Cardiac fibroblast (primary cell): ENCODE data around the gene TCEAL4.

Experiments
- DNase-seq, 2 donors: peaks; one replicate each; pipeline versions ENCODE4 v3.0.0 to v3.0.0-alpha.2; 2010; ENCODE audit warnings: low read depth in 2 of 2
- H3K4me3 ChIP-seq, 2 donors: replicated peaks in 1 of 2; 1 replicate in 1 of 2; 2 replicates in 1 of 2; pipeline ENCODE4 v1.5.1; 2011; ENCODE audit warnings: low read depth in 2 of 2, low read length in 2 of 2, mild to moderate bottlenecking in 2 of 2, moderate library complexity in 1 of 2
- TF ChIP-seq, protein P1 (sequence below): IDR thresholded peaks from one replicate; pipeline ENCODE4 v1.5.1; 2011; ENCODE audit warnings: low read depth, mild to moderate bottlenecking, low read length, inconsistent platforms

Gene TCEAL4

DNA sequence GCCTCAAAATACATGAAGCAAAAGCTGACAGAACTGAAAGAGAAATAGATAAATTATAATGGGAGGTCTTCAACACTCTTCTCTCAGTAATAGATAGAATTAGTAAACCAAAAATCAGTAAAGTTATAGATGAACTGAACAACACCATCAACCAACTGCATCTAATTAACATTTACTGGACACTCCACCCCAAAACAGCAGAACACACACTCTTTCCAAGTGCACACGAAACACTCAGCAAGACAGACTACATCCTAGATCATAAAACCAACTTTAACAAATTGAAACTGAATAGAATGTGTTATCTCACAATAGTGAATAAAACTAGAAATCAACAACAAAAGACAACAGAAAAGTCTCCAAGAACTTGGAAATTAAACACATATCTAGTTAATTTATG, 25.1 kb upstream of the TCEAL4 start:
- no peak overlapping the region for H3K4me3 ChIP-seq
- DNase-seq = no peak
- TF ChIP-seq, protein P1, sequence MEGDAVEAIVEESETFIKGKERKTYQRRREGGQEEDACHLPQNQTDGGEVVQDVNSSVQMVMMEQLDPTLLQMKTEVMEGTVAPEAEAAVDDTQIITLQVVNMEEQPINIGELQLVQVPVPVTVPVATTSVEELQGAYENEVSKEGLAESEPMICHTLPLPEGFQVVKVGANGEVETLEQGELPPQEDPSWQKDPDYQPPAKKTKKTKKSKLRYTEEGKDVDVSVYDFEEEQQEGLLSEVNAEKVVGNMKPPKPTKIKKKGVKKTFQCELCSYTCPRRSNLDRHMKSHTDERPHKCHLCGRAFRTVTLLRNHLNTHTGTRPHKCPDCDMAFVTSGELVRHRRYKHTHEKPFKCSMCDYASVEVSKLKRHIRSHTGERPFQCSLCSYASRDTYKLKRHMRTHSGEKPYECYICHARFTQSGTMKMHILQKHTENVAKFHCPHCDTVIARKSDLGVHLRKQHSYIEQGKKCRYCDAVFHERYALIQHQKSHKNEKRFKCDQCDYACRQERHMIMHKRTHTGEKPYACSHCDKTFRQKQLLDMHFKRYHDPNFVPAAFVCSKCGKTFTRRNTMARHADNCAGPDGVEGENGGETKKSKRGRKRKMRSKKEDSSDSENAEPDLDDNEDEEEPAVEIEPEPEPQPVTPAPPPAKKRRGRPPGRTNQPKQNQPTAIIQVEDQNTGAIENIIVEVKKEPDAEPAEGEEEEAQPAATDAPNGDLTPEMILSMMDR = no peak

DNA sequence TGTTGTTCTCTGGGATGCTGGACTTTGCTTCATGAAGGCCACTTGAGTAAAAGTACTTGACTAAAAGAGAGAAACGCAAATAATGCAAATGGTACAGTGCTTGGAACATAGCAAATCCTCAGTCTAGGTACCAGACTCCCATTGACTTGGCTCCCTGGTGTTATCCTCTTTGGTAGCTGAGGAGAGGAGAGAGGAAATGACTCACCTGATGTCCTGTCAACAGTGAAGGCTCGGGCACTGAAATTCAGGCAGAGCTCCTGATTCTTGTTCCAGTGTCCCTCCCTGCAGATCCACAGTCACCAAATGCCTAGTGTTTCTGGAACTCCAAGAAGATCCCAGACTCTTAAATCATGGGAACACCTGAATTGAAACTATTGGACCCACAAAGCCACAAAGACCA, 22.5 kb upstream of the TCEAL4 start:
- H3K4me3 ChIP-seq = no peak overlapping the region
- TF ChIP-seq, protein P1 = no peak
- peak in 1 of 2 donors; percentile 27 for DNase-seq

DNA sequence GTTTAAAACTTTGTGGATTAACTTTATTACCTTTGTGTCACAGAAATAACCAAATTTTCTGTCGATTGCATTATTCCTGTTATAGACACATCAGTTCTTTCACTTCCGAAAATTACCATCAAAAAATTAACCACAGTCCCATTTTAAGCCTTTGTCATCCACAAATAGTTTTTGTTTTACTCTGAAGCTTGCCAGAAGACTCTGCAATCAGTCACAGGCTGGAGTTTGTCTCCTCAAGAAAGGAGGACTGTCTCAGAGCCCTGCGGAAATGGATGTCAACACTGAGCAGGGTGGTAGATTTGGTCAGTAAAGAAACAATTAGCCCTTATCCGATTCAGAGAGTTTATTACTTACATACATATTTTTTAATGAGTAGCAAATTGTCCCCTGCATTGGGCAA, 20.1 kb upstream of the TCEAL4 start:
- DNase-seq = peak; percentile 13 to 46
- TF ChIP-seq, protein P1 = no peak

DNA sequence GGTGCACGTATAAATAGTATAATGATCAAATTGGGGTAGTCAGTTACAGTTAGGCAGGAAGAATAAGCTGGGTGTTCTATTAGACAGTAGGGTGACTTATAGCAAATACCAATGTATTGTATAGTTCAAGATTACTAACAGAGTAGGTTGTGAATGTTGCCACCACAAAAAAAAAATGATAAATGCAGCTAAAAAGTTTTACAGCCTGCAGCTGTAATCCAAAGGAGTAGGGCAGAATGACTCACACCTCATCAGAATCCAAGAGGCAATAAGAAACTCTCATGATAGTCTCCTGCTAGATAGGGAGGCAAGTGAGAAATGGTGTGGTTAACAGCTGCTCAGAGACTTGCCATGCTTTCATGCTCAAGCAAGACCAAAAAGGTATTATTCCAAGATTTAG, 19.6 kb upstream of the TCEAL4 start:
- TF ChIP-seq, protein P1 = no peak
- no peak overlapping the region for H3K4me3 ChIP-seq
- peak; percentile 59 to 72 for DNase-seq

More for the DNA sequence above, 20.1 kb upstream of the TCEAL4 start:
- H3K4me3 ChIP-seq = no peak overlapping the region

DNA sequence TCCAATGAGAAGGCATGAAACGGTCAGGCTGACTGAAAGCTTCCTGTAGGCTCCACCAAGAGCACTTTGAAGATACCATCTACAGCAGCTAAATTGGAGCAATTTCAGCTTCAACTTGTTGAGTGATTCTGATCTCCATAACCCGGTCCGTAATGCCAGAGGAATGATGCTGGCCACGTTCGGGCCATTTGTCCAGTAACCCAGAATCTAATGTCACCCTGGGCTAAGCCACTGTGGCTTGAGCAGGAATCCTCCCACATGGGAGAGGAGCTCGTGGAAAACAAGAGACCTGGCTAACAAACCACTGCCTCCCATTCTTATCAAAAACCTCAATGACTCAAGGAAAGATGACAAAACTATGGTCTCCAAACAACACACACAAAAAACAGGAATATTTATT, 14.2 kb upstream of the TCEAL4 start:
- TF ChIP-seq, protein P1 = no peak
- no peak overlapping the region for H3K4me3 ChIP-seq
- no peak for DNase-seq

DNA sequence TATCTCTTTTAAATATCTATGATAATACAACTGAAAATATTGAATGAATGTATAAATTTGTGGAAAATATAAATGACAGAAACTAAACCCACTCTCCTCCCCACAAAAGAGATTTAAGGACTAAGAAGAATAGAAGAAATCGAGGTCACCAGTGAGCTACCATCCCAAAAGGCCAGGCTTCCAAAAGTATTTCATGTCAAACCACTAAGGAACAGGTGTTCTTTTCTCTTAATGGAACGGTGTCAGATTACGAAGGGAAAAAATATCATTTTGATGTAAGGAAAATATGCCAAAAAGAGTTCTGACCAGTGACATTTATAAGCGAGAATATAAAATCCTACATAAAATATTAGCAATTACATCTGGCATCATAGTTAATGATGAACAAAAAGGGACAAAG, 13.6 kb upstream of the TCEAL4 start:
- no peak overlapping the region for H3K4me3 ChIP-seq
- TF ChIP-seq, protein P1 = no peak
- no peak for DNase-seq

DNA sequence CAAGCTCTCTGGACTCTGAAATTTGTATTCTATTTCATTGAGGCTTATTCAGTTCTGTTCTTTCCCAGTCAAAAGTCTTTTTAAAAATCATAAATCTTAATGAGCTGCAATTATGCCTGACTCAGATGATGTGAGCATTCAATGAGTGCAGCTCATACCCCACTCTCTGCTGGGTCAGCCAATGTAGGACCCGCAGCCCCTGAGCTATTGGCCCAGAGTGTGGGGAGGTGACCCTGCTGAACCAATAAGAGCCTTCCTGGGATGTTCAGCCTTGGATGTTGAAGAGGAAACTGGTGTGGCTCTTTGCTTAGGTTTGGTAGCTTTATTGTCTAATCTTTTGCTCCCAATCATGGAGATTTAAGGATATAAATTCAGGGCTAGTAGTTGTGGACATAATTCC, 12.1 kb upstream of the TCEAL4 start:
- no peak for DNase-seq
- H3K4me3 ChIP-seq = no peak overlapping the region
- TF ChIP-seq, protein P1 = no peak
